Astrocyte (in vitro differentiated cells and primary cell): ENCODE measurements around the gene MOG. TPM values are rescaled to one million over a fixed set of nuclear protein-coding genes. Genes with fewer than 3 reads are reported as not detected.

Experiments
- DNase-seq: peaks from one replicate; pipeline ENCODE4 v3.0.0-alpha.2; 2010; ENCODE audit warnings: low read depth
- FAIRE-seq: peaks from 2 replicates; lab custom pipeline; 2011; peaks lifted over from hg19 to GRCh38; lab: Jason Lieb, UNC
- H2AFZ ChIP-seq: 2 replicates; pipeline ENCODE4 v1.6.0; 2012; ENCODE audit warnings: low read depth, low read length, inconsistent platforms
- H3K27ac ChIP-seq: 2 replicates; pipeline ENCODE4 v1.5.1; 2011; ENCODE audit warnings: low read depth, low read length, inconsistent platforms
- H3K27me3 ChIP-seq: 2 replicates; pipeline ENCODE4 v1.6.0; 2011; ENCODE audit warnings: low read length, inconsistent platforms; ENCODE audit not compliant: insufficient read depth
- H3K36me3 ChIP-seq: 2 replicates; pipeline ENCODE4 v1.5.1; 2011; ENCODE audit warnings: low read length, inconsistent platforms; ENCODE audit not compliant: insufficient read depth
- H3K4me1 ChIP-seq: 2 replicates; pipeline ENCODE4 v1.5.1; 2011; ENCODE audit warnings: low read length, inconsistent platforms; ENCODE audit not compliant: insufficient read depth
- H3K4me2 ChIP-seq: 2 replicates; pipeline ENCODE4 v1.6.0; 2012; ENCODE audit warnings: low read length, inconsistent platforms
- H3K4me3 ChIP-seq: 2 replicates; pipeline ENCODE4 v1.5.1; 2011; ENCODE audit warnings: low read depth, mild to moderate bottlenecking, low read length, inconsistent platforms; ENCODE audit not compliant: insufficient read depth
- H3K79me2 ChIP-seq: 2 replicates; pipeline ENCODE4 v1.6.0; 2012; ENCODE audit warnings: mild to moderate bottlenecking, low read length, inconsistent platforms; ENCODE audit not compliant: insufficient read depth
- H3K9ac ChIP-seq: 2 replicates; pipeline ENCODE4 v1.6.0; 2012; ENCODE audit warnings: mild to moderate bottlenecking, low read length, inconsistent platforms
- H3K9me3 ChIP-seq: 2 replicates; pipeline ENCODE4 v1.5.1; 2012; ENCODE audit warnings: low read depth, mild to moderate bottlenecking, low read length, inconsistent platforms; ENCODE audit not compliant: insufficient read depth
- H4K20me1 ChIP-seq: 2 replicates; pipeline ENCODE4 v1.6.0; 2012; ENCODE audit warnings: low read length, inconsistent platforms; ENCODE audit not compliant: insufficient read depth
- H3K27ac Mint-ChIP-seq: one replicate; pipeline ENCODE4 v1.8.0; 2021; ENCODE audit warnings: mild to moderate bottlenecking, mixed read lengths; ENCODE audit not compliant: unreplicated experiment
- H3K27me3 Mint-ChIP-seq: one replicate; pipeline ENCODE4 v1.8.0; 2021; ENCODE audit warnings: low read depth, mixed read lengths; ENCODE audit not compliant: unreplicated experiment
- H3K36me3 Mint-ChIP-seq: one replicate; pipeline ENCODE4 v1.8.0; 2021; ENCODE audit warnings: low read depth, mixed read lengths; ENCODE audit not compliant: unreplicated experiment
- H3K4me1 Mint-ChIP-seq: one replicate; pipeline ENCODE4 v1.8.0; 2021; ENCODE audit warnings: low read depth, mixed read lengths; ENCODE audit not compliant: unreplicated experiment
- H3K4me3 Mint-ChIP-seq: one replicate; pipeline ENCODE4 v1.8.0; 2021; ENCODE audit warnings: mild to moderate bottlenecking, moderate library complexity, mixed read lengths; ENCODE audit not compliant: unreplicated experiment
- H3K9me3 Mint-ChIP-seq: one replicate; pipeline ENCODE4 v1.8.0; 2021; ENCODE audit warnings: mild to moderate bottlenecking, mixed read lengths; ENCODE audit not compliant: unreplicated experiment
- CTCF ChIP-seq: IDR thresholded peaks from 2 replicates; pipeline ENCODE4 v1.5.1; 2011; ENCODE audit warnings: low read depth, mild to moderate bottlenecking, inconsistent platforms, low read length, moderate library complexity; ENCODE audit not compliant: insufficient read depth
- EZH2 ChIP-seq: IDR thresholded peaks from 2 replicates; pipeline ENCODE4 v1.6.1; 2012; ENCODE audit warnings: mild to moderate bottlenecking, low read length, inconsistent platforms; ENCODE audit not compliant: insufficient read depth
- total RNA-seq: library from RNA; stranded (reverse); gene quantifications from 2 replicates; pipeline ENCODE4 v1.2.1, GENCODE V29; 2021

MOG gene
- total RNA-seq, 1 donor from 2014 or later = not detected

- H3K4me3 Mint-ChIP-seq = peak overlapping the region; percentile 89
- Histone ChIP-seq H2AFZ (peak overlapping the region; percentile 96), H3K4me3 (peak overlapping the region; percentile 75), H3K9me3 (no peaks in the 10 kb centered on the region), H3K9ac (peak overlapping the region; percentile 91), H3K27ac (peak overlapping the region; percentile 80), H4K20me1 (peaks cover 46% of the 10 kb centered on the region), H3K4me1 (peaks cover 53% of the 10 kb centered on the region), H3K4me2 (peak overlapping the region; percentile 100), H3K79me2 (peaks cover 19% of the 10 kb centered on the region), H3K27me3 (no peaks in the 10 kb centered on the region), H3K36me3 (peaks cover 2% of the 10 kb centered on the region)
- no peaks in the 10 kb centered on the region for H3K9me3 Mint-ChIP-seq
- DNase-seq = peak; percentile 55
- peaks cover 54% of the 10 kb centered on the region for H3K4me1 Mint-ChIP-seq
- H3K36me3 Mint-ChIP-seq = peaks cover 7% of the 10 kb centered on the region
- no peak for FAIRE-seq
- H3K27ac Mint-ChIP-seq = peak overlapping the region; percentile 97
- no peak for TF ChIP-seq EZH2
- TF ChIP-seq CTCF = peak; percentile 55
- H3K27me3 Mint-ChIP-seq = no peaks in the 10 kb centered on the region
Observed at GRCh38 chr6:29628419-29629281, 28.2 kb upstream of the MOG start.

- peaks cover 55% of the 10 kb centered on the region for H3K4me1 ChIP-seq
- Mint-ChIP-seq H3K4me3 (peak overlapping the region; percentile 86), H3K9me3 (no peaks in the 10 kb centered on the region), H3K27ac (no peak overlapping the region), H3K4me1 (peaks cover 49% of the 10 kb centered on the region), H3K27me3 (no peaks in the 10 kb centered on the region), H3K36me3 (peaks cover 2% of the 10 kb centered on the region)
- H3K27me3 ChIP-seq = no peaks in the 10 kb centered on the region
- H3K79me2 ChIP-seq = peaks cover 19% of the 10 kb centered on the region
- no peaks in the 10 kb centered on the region for H3K36me3 ChIP-seq
- no peak overlapping the region for H3K27ac ChIP-seq
- peak overlapping the region; percentile 100 for H3K4me2 ChIP-seq
- no peaks in the 10 kb centered on the region for H3K9me3 ChIP-seq
- FAIRE-seq (no peak), DNase-seq (no peak)
- H4K20me1 ChIP-seq = peaks cover 39% of the 10 kb centered on the region
- H3K9ac ChIP-seq = peak overlapping the region; percentile 91
- no peak for TF ChIP-seq CTCF
- no peak for TF ChIP-seq EZH2
- no peak overlapping the region for H2AFZ ChIP-seq
- H3K4me3 ChIP-seq = no peak overlapping the region
Observed at GRCh38 chr6:29629571-29629970, 27.3 kb upstream of the MOG start.

GRCh38 chr6:29630315-29630714, 26.6 kb upstream of the MOG start:
- H3K79me2 ChIP-seq = peaks cover 19% of the 10 kb centered on the region
- DNase-seq = no peak

More at GRCh38 chr6:29630315-29630714, 26.6 kb upstream of the MOG start:
- H3K27ac Mint-ChIP-seq = no peak overlapping the region
- Histone ChIP-seq H3K4me3 (no peak overlapping the region), H2AFZ (no peak overlapping the region), H3K4me1 (peaks cover 48% of the 10 kb centered on the region), H3K9me3 (no peaks in the 10 kb centered on the region), H3K27me3 (no peaks in the 10 kb centered on the region), H4K20me1 (peaks cover 32% of the 10 kb centered on the region), H3K9ac (no peak overlapping the region), H3K4me2 (peak overlapping the region; percentile 100), H3K36me3 (no peaks in the 10 kb centered on the region), H3K27ac (no peak overlapping the region)
- H3K4me3 Mint-ChIP-seq = peak overlapping the region; percentile 86
- no peaks in the 10 kb centered on the region for H3K9me3 Mint-ChIP-seq
- H3K4me1 Mint-ChIP-seq = peaks cover 42% of the 10 kb centered on the region
- no peak for TF ChIP-seq EZH2
- no peak for TF ChIP-seq CTCF
- no peak for FAIRE-seq
- H3K36me3 Mint-ChIP-seq = peaks cover 2% of the 10 kb centered on the region
- no peaks in the 10 kb centered on the region for H3K27me3 Mint-ChIP-seq
